HG03469 (cell line): ENCODE measurements around the gene CES2.
A peak's percentile ranks its signal among the peaks of the same experiment; 100 is the strongest.
"Not testable (repeated sequence)": the region's sequence is repeated elsewhere in the genome, so short reads cannot be mapped to it uniquely, and the experiment has no call there.

Source experiments
- ATAC-seq: cut with Tn5 transposase; IDR thresholded peaks from one replicate; pipeline ENCODE4 v1.9.1; 2021; ENCODE audit warnings: mild to moderate bottlenecking, moderate library complexity, moderate number of reproducible peaks; ENCODE audit not compliant: unreplicated experiment

Gene CES2

GRCh38 chr16:66950971-66951790 is 15.9 kb downstream of the CES2 start:
- no peak for ATAC-seq

- no peak for ATAC-seq
These were observed 17.3 kb downstream of the CES2 start for GRCh38 chr16:66952430-66953110.

- ATAC-seq = no peak
These were observed 18.3 kb downstream of the CES2 start for GRCh38 chr16:66953462-66954096.

- no peak for ATAC-seq
These were observed 18.9 kb downstream of the CES2 start for GRCh38 chr16:66954097-66954659.

- not testable (repeated sequence) for ATAC-seq
These were observed 20.2 kb downstream of the CES2 start for GRCh38 chr16:66955363-66956153.

- not testable (repeated sequence) for ATAC-seq
These were observed 20.8 kb downstream of the CES2 start for GRCh38 chr16:66956154-66956457.

- ATAC-seq = no peak
These were observed 23.8 kb downstream of the CES2 start for GRCh38 chr16:66958857-66959703.

GRCh38 chr16:66959704-66960161 is 24.4 kb downstream of the CES2 start:
- no peak for ATAC-seq

GRCh38 chr16:66960270-66960669 is 25.0 kb downstream of the CES2 start:
- ATAC-seq = no peak

GRCh38 chr16:66961065-66961744 is 25.9 kb downstream of the CES2 start, which contains the start of gene CES3:
Gene CES3 (plus strand): TSS chr16:66961266. CDS start chr16:66961308, 42 bp downstream.
- peak; percentile 56 for ATAC-seq

GRCh38 chr16:66961914-66962313 is 26.6 kb downstream of the CES2 start:
- no peak for ATAC-seq

GRCh38 chr16:66964049-66964448 is 28.7 kb downstream of the CES2 start:
- no peak for ATAC-seq

GRCh38 chr16:66968847-66969246 is 33.5 kb downstream of the CES2 start:
- ATAC-seq = no peak

GRCh38 chr16:66970775-66971720 is 35.7 kb downstream of the CES2 start:
- no peak for ATAC-seq

- ATAC-seq = no peak
These were observed 37.7 kb downstream of the CES2 start for GRCh38 chr16:66972983-66973382.

- ATAC-seq = no peak
These were observed 38.4 kb downstream of the CES2 start for GRCh38 chr16:66973716-66974115.

- ATAC-seq = not testable (repeated sequence)
These were observed 39.0 kb downstream of the CES2 start for GRCh38 chr16:66974156-66974931.
